Measurements from ENCODE around the gene AKR1A1.

DNA sequence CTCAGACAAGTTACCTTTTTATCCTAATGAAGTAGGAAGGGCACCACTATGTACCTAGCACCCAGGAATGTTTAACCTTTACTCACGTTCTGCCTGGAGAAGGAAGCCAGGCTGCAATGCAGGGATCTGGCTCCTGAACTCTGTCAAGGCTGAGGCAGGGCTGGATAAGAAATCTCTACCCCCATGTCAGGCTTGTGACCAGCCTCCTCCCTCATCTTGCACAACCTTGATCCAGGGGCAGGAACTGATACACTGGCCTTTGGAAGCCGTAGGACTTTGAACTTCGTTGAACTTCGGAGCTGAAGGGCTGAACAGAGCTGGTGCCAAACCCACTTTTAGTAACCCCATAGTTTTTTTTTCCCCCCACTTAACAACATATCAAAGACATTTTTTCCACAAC is 8.0 kb upstream of the AKR1A1 start:
- TF ChIP-seq, protein P1, sequence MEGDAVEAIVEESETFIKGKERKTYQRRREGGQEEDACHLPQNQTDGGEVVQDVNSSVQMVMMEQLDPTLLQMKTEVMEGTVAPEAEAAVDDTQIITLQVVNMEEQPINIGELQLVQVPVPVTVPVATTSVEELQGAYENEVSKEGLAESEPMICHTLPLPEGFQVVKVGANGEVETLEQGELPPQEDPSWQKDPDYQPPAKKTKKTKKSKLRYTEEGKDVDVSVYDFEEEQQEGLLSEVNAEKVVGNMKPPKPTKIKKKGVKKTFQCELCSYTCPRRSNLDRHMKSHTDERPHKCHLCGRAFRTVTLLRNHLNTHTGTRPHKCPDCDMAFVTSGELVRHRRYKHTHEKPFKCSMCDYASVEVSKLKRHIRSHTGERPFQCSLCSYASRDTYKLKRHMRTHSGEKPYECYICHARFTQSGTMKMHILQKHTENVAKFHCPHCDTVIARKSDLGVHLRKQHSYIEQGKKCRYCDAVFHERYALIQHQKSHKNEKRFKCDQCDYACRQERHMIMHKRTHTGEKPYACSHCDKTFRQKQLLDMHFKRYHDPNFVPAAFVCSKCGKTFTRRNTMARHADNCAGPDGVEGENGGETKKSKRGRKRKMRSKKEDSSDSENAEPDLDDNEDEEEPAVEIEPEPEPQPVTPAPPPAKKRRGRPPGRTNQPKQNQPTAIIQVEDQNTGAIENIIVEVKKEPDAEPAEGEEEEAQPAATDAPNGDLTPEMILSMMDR (conservative IDR thresholded peaks at IDR 0.05; ENCODE audit: low read depth, low read length), result no peak
- TF ChIP-seq EZH2phosphoT487 (IDR thresholded peaks at IDR 0.05; ENCODE audit: borderline replicate concordance, low read length), result no peak

All from PC-3 (cell line).